Ectodermal cell (in vitro differentiated cells): ENCODE data around the gene CACNG8.

Experiments
- H3K27ac ChIP-seq: 2 replicates; pipeline ENCODE4 v1.7.0; 2013; ENCODE audit warnings: mild to moderate bottlenecking, low read depth, low read length; ENCODE audit not compliant: insufficient read depth, poor library complexity, severe bottlenecking
- H3K27me3 ChIP-seq: 2 replicates; pipeline ENCODE4 v1.7.0; 2013; ENCODE audit warnings: mild to moderate bottlenecking, low read length; ENCODE audit not compliant: insufficient read depth, control insufficient read depth, poor library complexity, severe bottlenecking
- H3K36me3 ChIP-seq: one replicate; pipeline ENCODE4 v1.7.0; 2013; ENCODE audit warnings: low read length; ENCODE audit not compliant: control insufficient read depth, insufficient read depth
- H3K4me1 ChIP-seq: one replicate; pipeline ENCODE4 v1.7.0; 2013; ENCODE audit warnings: low read length; ENCODE audit not compliant: control insufficient read depth, insufficient read depth
- H3K4me3 ChIP-seq: 2 replicates; pipeline ENCODE4 v1.7.0; 2013; ENCODE audit warnings: low read depth, low read length, control low read depth; ENCODE audit not compliant: insufficient read depth
- H3K9me3 ChIP-seq: 2 replicates; pipeline ENCODE4 v1.7.0; 2013; ENCODE audit warnings: mild to moderate bottlenecking, low read length, moderate library complexity; ENCODE audit not compliant: control insufficient read depth
- WGBS, 2 experiments: methylation state at CpG; one replicate each; pipeline ENCODE4 v1.1.7; 2013; ENCODE audit warnings: missing lambda C conversion rate in 2 of 2; 5-methylcytosine and 5-hydroxymethylcytosine counted together

The CACNG8 gene

GRCh38 chr19:53980539-53981375 is 18.0 kb downstream of the CACNG8 start:
- peaks cover 54% of the 10 kb centered on the region for H3K27me3 ChIP-seq
- H3K9me3 ChIP-seq: no peaks in the 10 kb centered on the region
- no peaks in the 10 kb centered on the region for H3K36me3 ChIP-seq
- H3K27ac ChIP-seq: no peak overlapping the region
- H3K4me1 ChIP-seq: peaks cover 8% of the 10 kb centered on the region
- H3K4me3 ChIP-seq: peak overlapping the region; percentile 56
- WGBS, 2 experiments: 12 to 13% methylated on average over 20 of the region's 20 CpGs

GRCh38 chr19:53981376-53981951 is 18.7 kb downstream of the CACNG8 start:
- Histone ChIP-seq H3K27ac (no peak overlapping the region), H3K27me3 (peaks cover 54% of the 10 kb centered on the region), H3K9me3 (no peaks in the 10 kb centered on the region), H3K4me1 (peaks cover 8% of the 10 kb centered on the region), H3K36me3 (no peaks in the 10 kb centered on the region), H3K4me3 (no peak overlapping the region)
- WGBS, 2 experiments: 60 to 61% methylated on average over 13 of the region's 13 CpGs

GRCh38 chr19:53982001-53982451 is 19.3 kb downstream of the CACNG8 start:
- peaks cover 8% of the 10 kb centered on the region for H3K4me1 ChIP-seq
- no peaks in the 10 kb centered on the region for H3K36me3 ChIP-seq
- H3K9me3 ChIP-seq: no peaks in the 10 kb centered on the region
- H3K27ac ChIP-seq: no peak overlapping the region
- peak overlapping the region; percentile 13 for H3K4me3 ChIP-seq
- peaks cover 54% of the 10 kb centered on the region for H3K27me3 ChIP-seq
- WGBS, 2 experiments: 5% methylated on average over 62 of the region's 62 CpGs

GRCh38 chr19:53982611-53983010 is 19.9 kb downstream of the CACNG8 start:
- Histone ChIP-seq H3K4me1 (peaks cover 8% of the 10 kb centered on the region), H3K27ac (no peak overlapping the region), H3K4me3 (no peak overlapping the region), H3K9me3 (no peaks in the 10 kb centered on the region), H3K27me3 (peaks cover 54% of the 10 kb centered on the region), H3K36me3 (no peaks in the 10 kb centered on the region)
- WGBS, 2 experiments: 1% methylated on average over 54 to 60 of the region's 61 CpGs

- no peaks in the 10 kb centered on the region for H3K36me3 ChIP-seq
- no peak overlapping the region for H3K27ac ChIP-seq
- H3K4me1 ChIP-seq: peaks cover 8% of the 10 kb centered on the region
- H3K9me3 ChIP-seq: no peaks in the 10 kb centered on the region
- WGBS, 2 experiments: 92 to 93% methylated on average over 24 of the region's 24 CpGs
- peaks cover 52% of the 10 kb centered on the region for H3K27me3 ChIP-seq
- no peak overlapping the region for H3K4me3 ChIP-seq
Measured at GRCh38 chr19:53983457-53984289, 20.9 kb downstream of the CACNG8 start.

- no peaks in the 10 kb centered on the region for H3K36me3 ChIP-seq
- 86 to 89% methylated on average over 6 of the region's 6 CpGs for WGBS, 2 experiments
- H3K4me3 ChIP-seq: no peak overlapping the region
- H3K4me1 ChIP-seq: peaks cover 8% of the 10 kb centered on the region
- H3K27ac ChIP-seq: no peak overlapping the region
- H3K9me3 ChIP-seq: no peaks in the 10 kb centered on the region
- peaks cover 40% of the 10 kb centered on the region for H3K27me3 ChIP-seq
Measured at GRCh38 chr19:53985863-53986262, 23.1 kb downstream of the CACNG8 start.

GRCh38 chr19:53988981-53989380 is 26.2 kb downstream of the CACNG8 start:
- peaks cover 40% of the 10 kb centered on the region for H3K27me3 ChIP-seq
- H3K4me1 ChIP-seq: no peaks in the 10 kb centered on the region
- H3K9me3 ChIP-seq: no peaks in the 10 kb centered on the region
- H3K27ac ChIP-seq: no peak overlapping the region
- H3K36me3 ChIP-seq: no peaks in the 10 kb centered on the region
- WGBS, 2 experiments: 92% methylated on average over 6 of the region's 6 CpGs
- no peak overlapping the region for H3K4me3 ChIP-seq

GRCh38 chr19:53989600-53990533 is 27.1 kb downstream of the CACNG8 start:
- H3K27me3 ChIP-seq: peaks cover 40% of the 10 kb centered on the region
- H3K27ac ChIP-seq: no peak overlapping the region
- no peaks in the 10 kb centered on the region for H3K9me3 ChIP-seq
- WGBS, 2 experiments: 77 to 79% methylated on average over 22 of the region's 22 CpGs
- no peak overlapping the region for H3K4me3 ChIP-seq
- no peaks in the 10 kb centered on the region for H3K4me1 ChIP-seq
- no peaks in the 10 kb centered on the region for H3K36me3 ChIP-seq

- Histone ChIP-seq H3K9me3 (no peaks in the 10 kb centered on the region), H3K27me3 (peaks cover 41% of the 10 kb centered on the region), H3K27ac (peak within 1 kb of the TSS; percentile 44), H3K36me3 (no peaks in the 10 kb centered on the region), H3K4me3 (peak within 1 kb of the TSS; percentile 30), H3K4me1 (no peaks in the 10 kb centered on the region)
- WGBS, 2 experiments: 7 to 8% methylated on average over 65 to 66 of the region's 66 CpGs
Measured at GRCh38 chr19:53991224-53992113, 28.7 kb downstream of the CACNG8 start, which contains the start of gene CACNG6. Gene CACNG6 (plus strand): TSS chr19:53991637. CDS start chr19:53992878, 1,241 bp downstream.
